Adipose tissue (tissue), 3 donors: ENCODE data around the gene DKK2. TPM values are rescaled to one million over a fixed set of nuclear protein-coding genes. Genes with fewer than 3 reads are reported as not detected.

Experiments
- H3K27ac ChIP-seq: one replicate; pipeline ENCODE4 v1.5.1; 2013; ENCODE audit warnings: low read depth, low read length
- WGBS, 3 donors: extraction: QIAGEN DNeasy Blood & Tissue Kit; methylation state at CpG; one replicate each; pipeline ENCODE4 v1.1.7; 2013; 5-methylcytosine and 5-hydroxymethylcytosine counted together
- polyA plus RNA-seq, 3 donors: library from polyadenylated mRNA; stranded (reverse); fragments of 200-250 nt; gene quantifications; one replicate each; pipeline ENCODE4 v1.2.3, GENCODE V29; 2013
- donor health status: healthy with polysubstance abuse.
- donor health status: Bipolar disorder and iron deficiency.
- donor health status: healthy.

Gene DKK2
- polyA plus RNA-seq, 3 donors: 0.03 to 1.6 (median 0.19) TPM

GRCh38 chr4:107027379-107027778, 8.7 kb downstream of the DKK2 start:
- H3K27ac ChIP-seq: no peak overlapping the region
- 79 to 96% (median 88%) methylated on average over 1 of the region's 1 CpG for WGBS, 3 donors

DNA sequence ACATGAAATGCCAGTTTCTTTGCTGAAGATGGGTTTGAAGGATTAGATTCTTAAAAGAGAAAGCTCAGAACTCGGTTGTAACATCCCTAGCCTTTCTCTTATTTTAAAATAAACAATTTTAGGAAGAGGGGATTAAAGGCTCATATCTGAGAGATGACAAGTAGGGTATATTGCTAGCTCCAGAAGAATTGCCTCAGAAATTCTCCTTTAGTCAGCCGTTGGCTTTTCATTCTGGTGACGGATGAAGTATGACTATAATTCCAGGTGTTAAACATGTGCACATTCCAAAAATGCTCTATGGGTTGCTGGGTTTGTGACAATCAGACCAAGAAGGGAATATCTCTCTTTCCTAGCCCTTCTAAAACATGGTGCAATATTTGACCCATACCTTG, 17.8 kb downstream of the DKK2 start:
- 56 to 74% (median 70%) methylated on average over 3 of the region's 3 CpGs for WGBS, 3 donors
- no peak overlapping the region for H3K27ac ChIP-seq

- no peak overlapping the region for H3K27ac ChIP-seq
- 63 to 69% (median 67%) methylated on average over 7 of the region's 7 CpGs for WGBS, 3 donors
These were observed 18.4 kb downstream of the DKK2 start for GRCh38 chr4:107017443-107018343.

DNA sequence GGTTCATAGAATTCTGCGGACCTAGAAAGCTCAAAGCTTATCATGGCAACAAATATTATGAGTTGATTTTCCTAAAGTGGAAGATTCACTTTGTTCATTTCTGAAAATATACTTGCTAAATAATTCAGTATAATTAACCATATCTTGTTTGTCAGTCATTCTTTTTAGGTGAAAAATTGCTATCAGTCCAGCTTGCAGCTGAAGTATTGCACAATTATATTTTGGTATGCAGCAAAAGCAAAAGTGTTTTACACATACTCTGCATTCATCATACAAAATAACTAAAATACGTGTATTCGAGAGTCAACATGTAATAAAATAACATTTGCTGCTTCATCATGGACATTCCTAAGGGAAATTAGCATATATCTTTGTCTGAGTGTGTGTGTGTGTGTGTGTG, 24.8 kb downstream of the DKK2 start:
- no peak overlapping the region for H3K27ac ChIP-seq
- 73 to 76% (median 74%) methylated on average over 3 of the region's 3 CpGs for WGBS, 3 donors

- H3K27ac ChIP-seq: no peak overlapping the region
- WGBS, 3 donors: 53 to 63% (median 62%) methylated on average over 3 of the region's 3 CpGs
These were observed 26.7 kb downstream of the DKK2 start for GRCh38 chr4:107009196-107009968.

DNA sequence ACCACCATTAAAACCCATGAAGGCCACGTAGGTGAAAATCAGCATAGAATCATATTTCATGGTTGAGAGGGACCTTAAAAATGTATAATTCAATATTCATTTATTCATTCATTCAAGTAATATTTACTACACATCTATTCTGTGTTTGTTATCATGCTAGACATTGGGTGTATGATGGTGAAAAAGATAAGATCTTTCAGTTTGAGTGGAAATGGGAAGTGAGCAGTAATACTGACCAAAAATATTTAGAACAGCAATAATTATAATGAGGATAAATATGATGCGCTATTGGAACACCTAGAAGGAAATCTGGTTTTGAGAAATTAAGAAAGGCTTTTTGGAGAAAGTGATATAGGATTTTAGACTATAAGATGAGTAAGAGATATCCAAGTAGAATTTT, 28.0 kb downstream of the DKK2 start:
- H3K27ac ChIP-seq: no peak overlapping the region
- whole genome bisulfite sequencing, 3 donors: 81 to 86% (median 84%) methylated on average over 2 of the region's 2 CpGs

DNA sequence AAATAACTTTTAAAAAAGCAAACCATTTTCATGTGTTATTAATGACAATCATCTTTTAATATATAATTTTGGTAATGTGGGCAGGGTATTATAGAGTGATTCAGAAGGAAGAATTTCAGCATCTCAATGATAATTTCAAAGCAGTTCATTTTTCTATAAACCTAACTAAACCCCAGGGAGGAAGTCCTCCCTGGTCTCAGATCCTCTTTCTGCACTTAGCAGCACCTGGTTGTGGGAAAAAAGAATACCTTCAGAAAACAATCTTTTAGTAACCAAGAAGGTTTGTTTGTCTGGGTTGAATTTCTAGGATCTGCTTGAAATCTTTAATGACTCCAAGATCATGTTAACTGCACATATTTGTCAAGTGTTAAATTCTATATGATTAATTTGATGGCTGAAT, 29.9 kb downstream of the DKK2 start:
- H3K27ac ChIP-seq: no peak overlapping the region

DNA sequence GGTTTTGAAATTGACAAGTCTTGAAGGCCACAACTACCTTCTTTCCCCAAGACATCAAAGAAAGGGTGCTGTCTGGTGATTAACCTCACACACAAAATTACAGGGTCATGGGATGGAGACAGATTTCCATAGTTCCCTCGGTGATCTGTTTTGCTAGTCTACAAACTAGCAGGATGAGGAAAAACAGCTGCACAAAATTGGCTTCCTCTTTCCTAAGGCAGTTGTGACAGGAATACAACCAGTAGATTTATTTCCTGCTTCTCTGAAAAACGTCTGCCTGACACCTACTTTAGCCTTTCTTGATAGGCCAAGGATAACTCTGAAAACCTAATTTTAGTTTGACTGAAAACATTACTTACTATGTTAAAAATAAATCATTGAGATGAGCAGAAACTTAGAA, 39.6 kb downstream of the DKK2 start:
- 4 to 15% (median 5%) methylated on average over 2 of the region's 2 CpGs for WGBS, 3 donors
- no peak overlapping the region for H3K27ac ChIP-seq

DNA sequence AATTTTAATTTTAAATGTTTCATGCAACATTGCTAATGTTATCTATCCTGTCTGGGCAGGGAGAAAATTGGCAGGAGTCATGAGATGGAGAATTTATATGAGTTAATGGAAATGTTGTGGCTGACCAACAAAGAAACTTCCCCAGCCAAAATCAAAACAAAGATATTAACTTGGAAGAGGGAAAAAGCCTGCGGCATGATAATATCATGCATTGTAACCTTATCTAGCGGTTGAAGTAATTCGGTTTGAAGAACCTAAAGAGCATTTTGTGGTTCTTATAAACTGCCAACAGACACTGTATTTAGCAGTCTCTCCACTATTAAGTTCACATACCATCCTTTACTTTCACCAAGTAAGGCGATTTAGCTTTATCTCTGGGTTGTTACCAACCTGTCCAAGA, 42.3 kb downstream of the DKK2 start:
- H3K27ac ChIP-seq: no peak overlapping the region
- 74 to 80% (median 77%) methylated on average over 4 of the region's 4 CpGs for WGBS, 3 donors

DNA sequence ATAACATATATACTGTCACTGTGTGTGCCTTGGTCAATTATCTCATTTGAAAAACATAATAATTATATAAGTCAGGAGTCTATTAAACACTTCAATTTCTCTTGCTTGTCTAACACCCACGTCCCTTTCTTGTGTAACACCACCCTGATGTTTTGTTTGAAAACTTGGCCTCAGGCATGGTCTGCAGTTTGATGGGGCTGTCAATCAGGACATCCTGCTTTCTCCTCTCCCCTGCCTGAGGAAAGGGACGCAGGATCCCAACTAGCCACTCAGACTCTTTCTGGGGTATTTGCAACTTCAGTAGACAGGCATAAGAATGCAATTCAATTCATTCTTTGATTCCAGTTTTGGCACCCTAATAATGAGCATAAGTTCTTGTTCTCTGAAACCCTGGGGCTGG, 48.8 kb downstream of the DKK2 start:
- 64 to 77% (median 72%) methylated on average over 2 of the region's 2 CpGs for WGBS, 3 donors
- no peak overlapping the region for H3K27ac ChIP-seq

DNA sequence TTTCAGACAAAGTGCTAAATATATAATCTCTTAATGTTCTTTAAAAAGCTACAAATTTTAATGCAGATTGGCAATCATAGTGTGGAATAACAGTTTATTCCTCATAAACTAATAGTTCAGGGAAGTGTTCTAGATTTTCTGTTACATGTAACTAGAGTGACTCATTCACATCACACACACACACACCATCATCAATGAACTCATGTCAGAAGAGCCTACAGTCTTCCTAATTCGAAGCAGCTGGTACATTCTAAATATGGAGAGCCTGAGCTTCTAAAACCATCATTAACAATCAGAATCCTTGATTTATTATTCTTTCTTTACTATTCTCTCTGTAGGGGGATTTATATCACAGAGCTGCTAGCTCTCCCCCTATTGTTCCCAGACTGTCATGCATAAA, 49.6 kb downstream of the DKK2 start:
- no peak overlapping the region for H3K27ac ChIP-seq
- 56 to 70% (median 66%) methylated on average over 1 of the region's 1 CpG for WGBS, 3 donors

GRCh38 chr4:106985830-106986229, 50.3 kb downstream of the DKK2 start:
- no peak overlapping the region for H3K27ac ChIP-seq
- 72 to 91% (median 88%) methylated on average over 3 of the region's 3 CpGs for WGBS, 3 donors

- WGBS, 3 donors: 89 to 91% (median 90%) methylated on average over 1 of the region's 1 CpG
- H3K27ac ChIP-seq: no peak overlapping the region
These were observed 53.4 kb downstream of the DKK2 start for GRCh38 chr4:106982711-106983211.

DNA sequence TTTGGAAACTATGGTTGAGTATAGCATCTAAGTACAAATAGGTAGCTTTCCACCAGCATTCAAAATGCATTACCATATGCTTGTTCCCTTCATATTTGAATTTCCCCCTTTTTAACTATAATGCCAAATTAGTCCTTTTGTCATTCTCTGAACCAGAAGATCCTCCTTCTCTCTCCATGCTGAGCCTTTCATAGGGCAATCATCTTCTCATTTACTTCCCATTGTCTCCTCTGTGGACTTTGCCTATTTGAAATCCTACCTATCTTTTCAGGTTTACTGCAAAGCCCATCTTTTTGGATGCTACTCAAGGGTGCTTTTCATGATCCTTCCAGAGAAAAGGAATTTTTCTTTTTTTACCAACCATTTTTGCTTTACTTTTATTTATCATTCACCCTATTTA, 54.7 kb downstream of the DKK2 start:
- H3K27ac ChIP-seq: no peak overlapping the region

- H3K27ac ChIP-seq: no peak overlapping the region
- WGBS, 3 donors: 81 to 85% (median 84%) methylated on average over 4 of the region's 4 CpGs
These were observed 56.6 kb downstream of the DKK2 start for GRCh38 chr4:106979476-106979875.

DNA sequence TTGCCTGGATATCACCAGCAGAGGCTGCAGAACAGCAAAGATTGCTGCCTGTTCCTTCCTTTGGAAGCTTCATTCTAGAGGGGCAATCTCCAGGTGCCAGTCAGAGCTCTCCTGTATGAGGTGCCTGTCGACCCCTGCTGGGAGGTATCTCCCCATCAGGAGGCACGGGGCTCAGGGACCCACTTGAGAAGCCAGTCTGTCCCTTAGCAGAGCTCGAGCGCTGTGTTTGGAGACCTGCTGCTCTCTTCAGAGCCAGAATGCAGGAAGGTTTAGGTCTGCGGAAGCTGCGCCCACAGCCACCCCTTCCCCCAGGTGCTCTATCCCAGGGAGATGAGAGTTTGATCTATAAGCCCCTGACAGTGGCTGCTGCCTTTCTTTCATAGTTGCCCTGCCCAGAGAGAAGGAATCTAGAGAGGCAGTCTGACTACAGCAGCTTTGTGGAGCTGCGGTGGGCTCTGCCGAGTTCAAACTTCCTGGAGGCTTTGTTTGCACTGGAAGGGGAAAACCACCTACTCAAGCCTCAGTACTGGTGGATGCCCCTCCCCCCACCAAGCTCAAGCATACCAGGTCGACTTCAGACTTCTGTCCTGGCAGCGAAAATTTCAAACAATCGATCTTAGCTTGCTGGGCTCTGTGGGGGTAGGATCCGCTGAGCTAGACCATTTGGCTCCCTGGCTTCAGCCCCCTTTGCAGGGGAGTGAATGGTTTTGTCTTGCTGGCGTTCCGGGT, 57.9 kb downstream of the DKK2 start:
- H3K27ac ChIP-seq: no peak overlapping the region
- WGBS, 3 donors: 63 to 67% (median 64%) methylated on average over 14 of the region's 14 CpGs

GRCh38 chr4:106971636-106972035, 64.5 kb downstream of the DKK2 start:
- no peak overlapping the region for H3K27ac ChIP-seq
- WGBS, 3 donors: 75 to 90% (median 79%) methylated on average over 1 of the region's 1 CpG

- 60 to 68% (median 62%) methylated on average over 2 of the region's 2 CpGs for WGBS, 3 donors
- H3K27ac ChIP-seq: no peak overlapping the region
These were observed 68.2 kb downstream of the DKK2 start for GRCh38 chr4:106967892-106968291.
